ENCODE measurements around the gene TADA3.

DNA sequence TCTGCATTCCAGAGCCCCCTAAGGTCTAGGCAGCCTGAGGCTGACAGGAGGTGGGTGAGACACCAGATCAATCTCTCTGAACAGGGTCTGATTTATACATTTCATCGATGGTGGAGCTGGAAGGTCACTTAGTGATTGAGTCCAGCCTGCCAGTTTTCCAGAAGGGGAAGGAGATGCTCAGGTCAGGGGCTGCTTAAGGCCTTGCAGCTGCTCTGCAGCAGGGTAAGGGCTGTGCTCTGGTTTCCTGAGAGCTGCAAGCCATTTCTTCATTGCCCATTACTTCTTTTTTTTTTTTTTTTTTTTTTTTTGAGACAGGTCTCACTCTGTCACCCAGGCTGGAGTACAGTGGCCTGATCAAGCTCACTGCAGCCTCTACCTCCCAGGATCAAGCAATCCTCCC lies 10.7 kb downstream of the TADA3 start:
- TF ChIP-seq ZFP36 (IDR thresholded peaks at IDR 0.05; ENCODE audit: low read depth, low read length, partially characterized antibody) (no peak), EZH2 (IDR thresholded peaks at IDR 0.05; ENCODE audit: borderline replicate concordance, low read depth, low read length) (no peak), ATF7 (IDR thresholded peaks at IDR 0.05) (no peak), ZKSCAN8 (CRISPR knock-in tag; IDR thresholded peaks at IDR 0.05) (no peak), ZNF780A (CRISPR knock-in tag; IDR thresholded peaks at IDR 0.05) (no peak), POLR2AphosphoS5 (IDR thresholded peaks at IDR 0.05; ENCODE audit: control insufficient read depth, insufficient read depth, low read depth, low read length) (no peak), RHOXF2B (CRISPR knock-in tag; conservative IDR thresholded peaks at IDR 0.05) (no peak), CREB1 (IDR thresholded peaks at IDR 0.05) (no peak), CREB1 (CRISPR knock-in tag; IDR thresholded peaks at IDR 0.05) (no peak)
- TF ChIP-seq, protein P1, sequence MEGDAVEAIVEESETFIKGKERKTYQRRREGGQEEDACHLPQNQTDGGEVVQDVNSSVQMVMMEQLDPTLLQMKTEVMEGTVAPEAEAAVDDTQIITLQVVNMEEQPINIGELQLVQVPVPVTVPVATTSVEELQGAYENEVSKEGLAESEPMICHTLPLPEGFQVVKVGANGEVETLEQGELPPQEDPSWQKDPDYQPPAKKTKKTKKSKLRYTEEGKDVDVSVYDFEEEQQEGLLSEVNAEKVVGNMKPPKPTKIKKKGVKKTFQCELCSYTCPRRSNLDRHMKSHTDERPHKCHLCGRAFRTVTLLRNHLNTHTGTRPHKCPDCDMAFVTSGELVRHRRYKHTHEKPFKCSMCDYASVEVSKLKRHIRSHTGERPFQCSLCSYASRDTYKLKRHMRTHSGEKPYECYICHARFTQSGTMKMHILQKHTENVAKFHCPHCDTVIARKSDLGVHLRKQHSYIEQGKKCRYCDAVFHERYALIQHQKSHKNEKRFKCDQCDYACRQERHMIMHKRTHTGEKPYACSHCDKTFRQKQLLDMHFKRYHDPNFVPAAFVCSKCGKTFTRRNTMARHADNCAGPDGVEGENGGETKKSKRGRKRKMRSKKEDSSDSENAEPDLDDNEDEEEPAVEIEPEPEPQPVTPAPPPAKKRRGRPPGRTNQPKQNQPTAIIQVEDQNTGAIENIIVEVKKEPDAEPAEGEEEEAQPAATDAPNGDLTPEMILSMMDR (IDR thresholded peaks at IDR 0.05 in 2 of 3, conservative IDR thresholded peaks at IDR 0.05 in 1 of 3; ENCODE audit: insufficient read depth in 2 of 3, low read depth in 1 of 3, low read length in 3 of 3) = no peak
- TF ChIP-seq, protein P2, sequence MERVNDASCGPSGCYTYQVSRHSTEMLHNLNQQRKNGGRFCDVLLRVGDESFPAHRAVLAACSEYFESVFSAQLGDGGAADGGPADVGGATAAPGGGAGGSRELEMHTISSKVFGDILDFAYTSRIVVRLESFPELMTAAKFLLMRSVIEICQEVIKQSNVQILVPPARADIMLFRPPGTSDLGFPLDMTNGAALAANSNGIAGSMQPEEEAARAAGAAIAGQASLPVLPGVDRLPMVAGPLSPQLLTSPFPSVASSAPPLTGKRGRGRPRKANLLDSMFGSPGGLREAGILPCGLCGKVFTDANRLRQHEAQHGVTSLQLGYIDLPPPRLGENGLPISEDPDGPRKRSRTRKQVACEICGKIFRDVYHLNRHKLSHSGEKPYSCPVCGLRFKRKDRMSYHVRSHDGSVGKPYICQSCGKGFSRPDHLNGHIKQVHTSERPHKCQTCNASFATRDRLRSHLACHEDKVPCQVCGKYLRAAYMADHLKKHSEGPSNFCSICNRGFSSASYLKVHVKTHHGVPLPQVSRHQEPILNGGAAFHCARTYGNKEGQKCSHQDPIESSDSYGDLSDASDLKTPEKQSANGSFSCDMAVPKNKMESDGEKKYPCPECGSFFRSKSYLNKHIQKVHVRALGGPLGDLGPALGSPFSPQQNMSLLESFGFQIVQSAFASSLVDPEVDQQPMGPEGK (CRISPR knock-in tag; IDR thresholded peaks at IDR 0.05; ENCODE audit: borderline replicate concordance) = no peak

Data from K562 (cell line).